ENCODE data around the gene GOLGA8J.
"Not testable (repeated sequence)": the region's sequence is repeated elsewhere in the genome, so short reads cannot be mapped to it uniquely, and the experiment has no call there.

GOLGA8J gene

DNA sequence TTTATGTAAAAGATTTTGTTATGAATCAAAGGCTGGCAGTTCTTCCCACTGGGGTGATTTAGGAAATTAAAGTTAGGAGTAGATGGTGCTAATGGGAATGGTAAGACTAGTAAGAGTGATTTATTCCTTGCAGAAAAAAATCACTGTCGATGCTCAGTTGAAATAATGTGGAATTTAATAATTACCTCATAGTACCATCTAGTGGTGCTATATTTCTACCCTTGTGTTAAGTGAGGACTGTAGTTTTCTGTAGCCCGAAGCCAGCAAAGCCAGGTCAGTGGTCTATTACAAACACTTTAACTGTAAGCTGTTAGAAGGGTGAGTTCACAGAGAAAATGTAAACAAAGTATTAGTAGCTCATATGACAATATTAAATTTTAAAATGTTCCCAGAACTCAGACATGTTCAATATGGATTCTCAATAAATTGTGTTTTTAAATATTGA is 39.5 kb upstream of the GOLGA8J start:
- TF ChIP-seq, protein P1, sequence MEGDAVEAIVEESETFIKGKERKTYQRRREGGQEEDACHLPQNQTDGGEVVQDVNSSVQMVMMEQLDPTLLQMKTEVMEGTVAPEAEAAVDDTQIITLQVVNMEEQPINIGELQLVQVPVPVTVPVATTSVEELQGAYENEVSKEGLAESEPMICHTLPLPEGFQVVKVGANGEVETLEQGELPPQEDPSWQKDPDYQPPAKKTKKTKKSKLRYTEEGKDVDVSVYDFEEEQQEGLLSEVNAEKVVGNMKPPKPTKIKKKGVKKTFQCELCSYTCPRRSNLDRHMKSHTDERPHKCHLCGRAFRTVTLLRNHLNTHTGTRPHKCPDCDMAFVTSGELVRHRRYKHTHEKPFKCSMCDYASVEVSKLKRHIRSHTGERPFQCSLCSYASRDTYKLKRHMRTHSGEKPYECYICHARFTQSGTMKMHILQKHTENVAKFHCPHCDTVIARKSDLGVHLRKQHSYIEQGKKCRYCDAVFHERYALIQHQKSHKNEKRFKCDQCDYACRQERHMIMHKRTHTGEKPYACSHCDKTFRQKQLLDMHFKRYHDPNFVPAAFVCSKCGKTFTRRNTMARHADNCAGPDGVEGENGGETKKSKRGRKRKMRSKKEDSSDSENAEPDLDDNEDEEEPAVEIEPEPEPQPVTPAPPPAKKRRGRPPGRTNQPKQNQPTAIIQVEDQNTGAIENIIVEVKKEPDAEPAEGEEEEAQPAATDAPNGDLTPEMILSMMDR (IDR thresholded peaks at IDR 0.05; ENCODE audit: low read depth, low read length) = peak; percentile 19
- DNase-seq (ENCODE audit: extremely low read depth, low read depth) = no peak

GRCh38 chr15:30044377-30044776 is 38.4 kb upstream of the GOLGA8J start:
- TF ChIP-seq, protein P1 (IDR thresholded peaks at IDR 0.05; ENCODE audit: low read depth, low read length) = no peak
- no peak for DNase-seq (ENCODE audit: extremely low read depth, low read depth)

DNA sequence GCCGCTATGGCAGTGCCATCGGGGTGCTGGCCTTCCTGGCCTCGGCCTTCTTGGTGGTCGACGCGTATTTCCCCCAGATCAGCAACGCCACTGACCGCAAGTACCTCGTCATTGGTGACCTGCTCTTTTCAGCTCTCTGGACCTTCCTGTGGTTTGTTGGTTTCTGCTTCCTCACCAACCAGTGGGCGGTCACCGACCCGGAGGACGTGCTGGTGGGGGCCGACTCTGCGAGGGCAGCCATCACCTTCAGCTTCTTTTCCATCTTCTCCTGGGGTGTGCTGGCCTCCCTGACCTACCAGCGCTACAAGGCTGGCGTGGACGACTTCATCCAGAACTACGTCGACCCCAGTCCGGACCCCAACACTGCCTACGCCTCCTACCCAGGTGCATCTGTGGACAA is 37.9 kb upstream of the GOLGA8J start:
- not testable (repeated sequence) for DNase-seq (ENCODE audit: extremely low read depth, low read depth)

DNA sequence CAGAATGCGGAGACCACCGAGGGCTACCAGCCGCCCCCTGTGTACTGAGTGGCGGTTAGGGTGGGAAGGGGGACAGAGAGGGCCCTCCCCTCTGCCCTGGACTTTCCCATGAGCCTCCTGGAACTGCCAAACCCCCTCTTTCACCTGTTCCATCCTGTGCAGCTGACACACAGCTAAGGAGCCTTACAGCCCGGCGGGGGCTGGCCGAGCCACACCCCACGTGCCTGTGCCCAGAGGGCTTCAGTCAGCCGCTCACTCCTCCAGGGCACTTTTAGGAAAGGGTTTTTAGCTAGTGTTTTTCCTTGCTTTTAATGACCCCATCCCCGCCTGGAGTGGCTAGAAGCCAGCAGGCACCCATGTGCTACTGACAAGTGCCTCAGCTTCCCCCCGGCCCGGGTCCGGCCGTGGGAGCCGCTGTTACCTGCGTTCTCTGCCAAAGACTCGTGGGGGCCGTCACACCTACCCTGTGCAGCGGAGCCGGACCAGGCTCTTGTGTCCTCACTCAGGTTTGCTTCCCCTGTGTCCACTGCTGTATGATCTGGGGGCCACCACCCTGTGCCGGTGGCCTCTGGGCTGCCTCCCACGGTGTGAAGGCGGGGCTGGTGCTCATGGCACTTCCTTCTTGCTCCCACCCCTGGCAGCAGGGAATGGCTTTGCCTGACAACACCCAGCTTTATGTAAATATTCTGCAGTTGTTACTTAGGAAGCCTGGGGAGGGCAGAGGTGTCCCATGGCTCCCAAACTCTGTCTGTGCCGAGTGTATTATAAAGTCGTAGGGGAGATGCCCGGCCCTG is 37.3 kb upstream of the GOLGA8J start:
- DNase-seq (ENCODE audit: extremely low read depth, low read depth) = not testable (repeated sequence)

- TF ChIP-seq, protein P1 (IDR thresholded peaks at IDR 0.05; ENCODE audit: low read depth, low read length) = no peak
- DNase-seq (ENCODE audit: extremely low read depth, low read depth) = no peak
Measured at GRCh38 chr15:30046430-30046829, 36.3 kb upstream of the GOLGA8J start.

GRCh38 chr15:30055604-30056003 is 27.2 kb upstream of the GOLGA8J start:
- TF ChIP-seq, protein P1 (IDR thresholded peaks at IDR 0.05; ENCODE audit: low read depth, low read length) = no peak
- DNase-seq (ENCODE audit: extremely low read depth, low read depth) = no peak

GRCh38 chr15:30056166-30056565 is 26.6 kb upstream of the GOLGA8J start:
- TF ChIP-seq, protein P1 (IDR thresholded peaks at IDR 0.05; ENCODE audit: low read depth, low read length) = no peak
- no peak for DNase-seq (ENCODE audit: extremely low read depth, low read depth)

- TF ChIP-seq, protein P1 (IDR thresholded peaks at IDR 0.05; ENCODE audit: low read depth, low read length) = no peak
- no peak for DNase-seq (ENCODE audit: extremely low read depth, low read depth)
Measured at GRCh38 chr15:30059771-30060170, 23.0 kb upstream of the GOLGA8J start.

Data from AG09319 (cell line).